ENCODE data around the gene ELK3.
A peak's percentile ranks its signal among the peaks of the same experiment; 100 is the strongest.

Gene ELK3

GRCh38 chr12:96190413-96191108, 3.6 kb upstream of the ELK3 start:
- peak in 1 of 6 experiments; percentile 2 for DNase-seq

- DNase-seq = peak in 1 of 6 experiments; percentile 47
Measured at GRCh38 chr12:96192926-96193573, 1.1 kb upstream of the ELK3 start.

GRCh38 chr12:96194576-96194889, 358 bp downstream of the ELK3 start:
- no peak for DNase-seq

DNA sequence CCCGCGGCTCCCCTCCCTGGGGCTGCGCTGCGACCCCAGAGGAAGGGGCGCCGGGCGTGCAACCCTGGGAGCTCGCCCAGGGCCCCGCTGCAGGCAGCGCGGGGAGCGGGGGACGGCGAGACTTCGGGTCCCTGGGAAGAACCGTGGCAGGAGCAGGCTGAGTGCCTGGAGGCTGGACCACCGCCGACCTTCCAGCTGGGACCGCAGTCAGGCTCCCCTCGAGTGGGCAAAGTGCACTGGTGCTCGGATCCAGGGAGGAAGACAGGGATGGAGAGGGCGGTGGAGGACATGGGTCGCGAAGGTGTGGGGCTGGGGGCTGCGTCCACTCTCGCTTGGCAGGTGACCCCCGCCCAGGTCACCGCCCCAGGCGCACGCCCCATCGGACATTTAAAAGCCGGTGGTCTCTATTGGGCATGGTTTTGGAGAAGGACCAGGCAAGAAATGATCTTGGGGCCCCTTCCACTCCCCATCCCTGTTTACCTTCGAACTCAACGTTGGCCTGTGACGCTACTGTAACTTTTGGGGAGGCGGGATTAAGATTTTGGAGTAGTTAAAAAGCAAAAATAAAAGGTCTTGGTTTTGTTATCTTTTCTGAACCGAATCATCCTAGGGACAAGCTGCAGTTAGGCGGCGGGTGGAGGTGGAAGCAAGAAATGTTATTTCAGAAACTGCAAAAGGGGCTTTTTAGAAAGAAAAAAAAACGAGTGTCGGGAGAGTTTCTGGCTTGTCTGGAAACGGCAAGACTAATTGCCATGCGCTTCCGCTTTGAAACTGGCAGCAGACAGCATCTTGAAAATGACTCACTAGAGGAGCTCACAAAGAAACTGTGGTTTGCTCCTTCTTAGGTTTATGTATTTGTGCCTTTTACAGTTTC, 1.0 kb downstream of the ELK3 start:
- peak; percentile 60 to 74 (median 64) for DNase-seq

GRCh38 chr12:96195845-96196451, 1.8 kb downstream of the ELK3 start:
- DNase-seq = peak; percentile 23 to 63 (median 32)

- no peak for DNase-seq
Measured at GRCh38 chr12:96196781-96197180, 2.6 kb downstream of the ELK3 start.

DNA sequence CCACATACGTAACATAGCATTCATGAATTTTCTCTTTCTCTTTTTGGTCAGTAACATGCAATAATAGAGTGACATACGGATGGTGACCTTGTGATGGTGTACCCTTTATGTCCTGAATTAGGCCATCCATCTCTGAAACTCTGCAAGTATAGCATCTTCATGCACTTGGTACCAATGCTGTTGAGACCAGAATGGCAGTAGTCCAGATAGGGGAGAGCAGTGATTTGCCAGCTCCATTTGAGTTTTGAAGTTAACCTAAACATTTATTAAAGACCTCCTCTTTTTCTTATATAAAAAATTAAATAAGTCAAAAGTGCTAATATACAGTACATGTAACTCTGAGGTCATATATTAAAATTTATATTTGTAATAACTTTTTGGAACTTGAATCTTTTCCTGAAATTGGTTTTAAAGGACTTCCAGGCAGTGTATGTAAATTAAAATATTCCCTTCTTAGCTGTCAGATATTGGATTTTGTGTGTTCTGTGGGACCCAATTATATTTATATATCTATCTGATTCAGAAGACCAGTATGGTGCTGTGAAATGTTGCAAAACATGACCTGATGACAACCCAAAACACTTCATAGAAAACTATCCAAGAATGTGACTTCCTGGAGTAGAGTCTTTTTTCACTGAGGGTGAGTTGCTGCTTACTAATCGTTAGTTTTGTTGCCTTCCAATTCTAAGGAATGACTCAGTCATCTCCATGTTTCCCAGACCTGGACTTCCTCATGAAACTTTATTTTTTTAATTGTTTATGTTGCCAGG, 3.5 kb downstream of the ELK3 start:
- DNase-seq = no peak

DNA sequence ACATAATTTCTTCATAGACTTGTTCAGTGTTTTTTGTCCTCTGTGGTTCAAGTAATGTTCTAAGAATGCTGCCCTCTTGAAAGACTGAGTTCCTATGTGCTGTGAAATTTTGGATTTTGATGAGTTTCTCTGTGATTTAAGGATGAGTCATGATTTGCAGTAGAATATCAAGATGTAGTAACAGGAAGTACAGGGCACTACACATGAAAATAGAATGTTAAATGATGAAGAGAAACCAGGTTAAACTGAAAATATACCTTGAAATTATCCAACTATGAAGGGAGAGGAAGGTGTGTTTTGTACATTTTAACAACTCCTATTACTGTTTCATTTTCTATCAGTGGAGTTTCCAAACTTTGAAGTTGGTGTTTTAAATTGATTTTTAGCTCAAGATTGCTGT, 4.8 kb downstream of the ELK3 start:
- DNase-seq = peak in 2 of 6 experiments; percentile 11 to 24

DNA sequence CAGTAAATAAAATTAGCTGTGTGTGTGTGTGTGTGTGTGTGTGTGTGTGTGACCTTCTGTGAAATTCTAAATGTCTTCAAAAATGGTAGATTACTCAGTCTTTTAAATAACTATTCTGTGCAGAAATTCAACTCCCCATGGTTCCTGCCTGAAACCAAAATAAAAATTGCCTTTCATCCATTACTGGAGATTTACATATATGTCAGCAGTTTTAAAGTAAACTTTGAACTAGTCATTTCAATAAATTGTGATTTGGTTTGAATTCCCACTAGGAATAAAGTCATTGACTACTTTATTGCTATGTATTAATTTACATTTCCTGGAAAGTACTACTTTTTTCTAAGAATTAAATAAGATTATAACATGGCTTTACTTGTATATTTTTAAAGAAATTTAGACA, 5.3 kb downstream of the ELK3 start:
- no peak for DNase-seq

GRCh38 chr12:96201272-96202227, 7.4 kb downstream of the ELK3 start:
- DNase-seq = no peak

GRCh38 chr12:96204381-96204780, 10.2 kb downstream of the ELK3 start:
- DNase-seq = no peak

GRCh38 chr12:96205908-96206307, 11.7 kb downstream of the ELK3 start:
- peak in 3 of 6 experiments; percentile 20 to 54 (median 25) for DNase-seq

DNA sequence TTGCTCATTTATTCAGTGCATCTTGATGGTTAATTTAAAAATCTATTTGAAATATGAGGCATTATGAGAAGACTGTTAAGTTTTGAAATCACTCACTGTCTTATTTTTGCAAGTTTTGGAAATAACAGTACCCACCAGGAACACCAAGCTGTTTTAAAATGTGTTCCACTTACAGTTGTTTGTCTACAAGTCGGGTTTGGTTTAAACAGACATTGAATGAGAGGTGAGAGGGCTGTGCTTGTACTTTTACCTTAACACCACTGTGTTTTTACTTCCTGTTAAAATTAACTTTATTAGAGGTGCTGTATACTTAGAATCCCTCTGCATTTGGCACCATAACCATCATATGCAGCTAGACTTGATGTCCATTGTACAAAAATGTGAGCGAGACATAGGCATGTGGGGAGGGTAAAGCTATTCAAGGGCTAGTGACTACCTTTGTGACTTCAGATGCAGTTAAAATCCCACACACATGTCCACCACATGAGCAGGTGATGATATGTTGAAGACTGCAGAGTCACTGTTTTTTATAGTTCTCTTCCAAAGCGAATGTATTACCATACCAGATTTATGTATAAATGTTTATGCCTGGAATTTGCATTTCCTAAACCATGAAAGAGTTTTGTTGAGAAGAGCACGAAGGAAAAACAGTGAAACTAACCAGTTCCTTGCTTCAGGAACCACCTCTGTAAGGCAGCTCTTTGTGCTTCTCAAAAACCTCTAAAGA, 12.9 kb downstream of the ELK3 start:
- peak in 1 of 6 experiments; percentile 13 for DNase-seq

GRCh38 chr12:96208346-96208745, 14.2 kb downstream of the ELK3 start:
- no peak for DNase-seq

- peak in 1 of 6 experiments; percentile 32 for DNase-seq
Measured at GRCh38 chr12:96208801-96209549, 14.8 kb downstream of the ELK3 start.

GRCh38 chr12:96210376-96211055, 16.3 kb downstream of the ELK3 start:
- DNase-seq = peak in 5 of 6 experiments; percentile 10 to 53 (median 36)

- peak in 2 of 6 experiments; percentile 16 to 40 for DNase-seq
Measured at GRCh38 chr12:96211988-96212387, 17.8 kb downstream of the ELK3 start.

DNA sequence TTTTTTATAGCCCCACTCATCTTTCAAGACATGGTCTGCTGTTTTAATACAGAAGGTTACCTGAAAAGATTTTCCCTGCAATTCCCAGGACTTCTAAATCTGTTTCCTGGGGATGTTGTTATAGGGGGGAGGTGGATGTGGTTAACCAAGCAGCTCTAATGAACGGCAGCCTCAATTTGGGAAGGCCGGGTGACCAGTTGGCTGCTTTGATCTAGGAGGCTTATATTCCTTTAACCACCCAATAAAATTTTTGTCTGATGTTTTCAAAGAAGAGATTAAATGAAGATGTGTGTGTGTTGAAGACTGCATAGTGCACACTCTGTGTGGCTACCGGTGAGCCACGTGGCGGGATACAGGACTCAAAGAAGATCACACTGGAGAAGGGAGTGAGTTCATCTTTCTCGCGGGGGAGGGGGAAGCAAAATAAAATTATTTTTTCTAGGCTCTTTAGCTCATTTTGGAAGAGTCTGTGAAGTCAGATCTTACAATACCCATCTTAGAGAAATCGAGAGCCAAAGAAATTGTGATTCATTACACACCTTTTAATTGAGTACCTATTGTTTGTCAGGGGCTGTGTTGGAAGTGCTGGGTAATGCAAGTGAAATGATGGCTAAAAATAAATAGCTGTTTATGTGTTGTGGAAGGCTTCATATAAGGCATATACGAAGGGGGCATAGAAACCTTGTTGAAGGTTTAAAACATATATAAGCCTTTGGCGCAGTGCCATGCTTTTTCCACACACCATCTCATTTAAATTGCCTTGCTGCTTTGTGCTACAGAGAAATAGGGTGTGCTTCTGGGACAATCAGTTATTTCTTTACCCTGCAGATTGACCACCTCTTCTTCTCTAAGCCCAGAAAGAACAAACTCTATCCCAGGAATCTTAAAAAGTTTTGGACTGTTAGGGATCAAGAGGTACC, 18.5 kb downstream of the ELK3 start:
- peak in 1 of 6 experiments; percentile 9 for DNase-seq
